Measurements from ENCODE around the gene YWHAQ.

The YWHAQ gene

DNA sequence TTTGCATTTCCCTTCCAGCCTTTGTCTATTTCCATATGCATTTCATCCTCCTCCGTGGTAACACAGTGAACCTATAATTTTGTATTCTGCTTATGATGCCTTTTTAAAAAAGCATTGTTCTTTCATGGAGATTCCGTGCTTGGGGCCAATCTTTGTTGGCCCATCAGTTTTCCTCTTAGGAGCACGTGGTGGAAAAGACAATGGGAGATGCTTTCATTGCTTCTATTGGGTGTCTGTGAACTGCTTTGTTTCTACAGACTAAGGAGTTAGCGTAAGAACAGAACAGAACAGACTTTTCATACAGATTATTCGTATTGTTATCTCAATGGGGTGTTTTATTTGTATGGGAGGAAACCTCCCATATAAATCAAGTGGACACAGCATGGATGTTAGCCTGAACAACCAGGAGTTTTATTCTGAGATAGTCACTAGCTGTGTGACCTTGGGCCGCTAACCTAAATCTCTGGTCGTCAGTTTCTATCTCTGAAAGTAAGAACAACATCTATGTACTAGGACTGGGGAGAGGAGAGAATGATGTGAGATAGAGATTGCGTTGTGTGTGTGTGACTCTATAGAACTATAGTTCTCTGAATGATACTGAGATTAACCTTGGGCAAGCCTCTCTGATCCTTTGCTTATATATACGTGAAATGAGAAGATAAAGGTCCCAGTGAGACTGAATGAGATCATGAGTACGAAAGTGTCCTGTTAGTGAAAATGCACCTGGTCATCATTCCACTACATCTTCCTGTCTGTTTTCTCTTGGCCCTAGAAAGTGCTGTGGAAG is 22.9 kb upstream of the YWHAQ start:
- no peak overlapping the region for H3K4me3 ChIP-seq (ENCODE audit: low read depth, low read length)
- DNase-seq = no peak
- TF ChIP-seq, protein P1, sequence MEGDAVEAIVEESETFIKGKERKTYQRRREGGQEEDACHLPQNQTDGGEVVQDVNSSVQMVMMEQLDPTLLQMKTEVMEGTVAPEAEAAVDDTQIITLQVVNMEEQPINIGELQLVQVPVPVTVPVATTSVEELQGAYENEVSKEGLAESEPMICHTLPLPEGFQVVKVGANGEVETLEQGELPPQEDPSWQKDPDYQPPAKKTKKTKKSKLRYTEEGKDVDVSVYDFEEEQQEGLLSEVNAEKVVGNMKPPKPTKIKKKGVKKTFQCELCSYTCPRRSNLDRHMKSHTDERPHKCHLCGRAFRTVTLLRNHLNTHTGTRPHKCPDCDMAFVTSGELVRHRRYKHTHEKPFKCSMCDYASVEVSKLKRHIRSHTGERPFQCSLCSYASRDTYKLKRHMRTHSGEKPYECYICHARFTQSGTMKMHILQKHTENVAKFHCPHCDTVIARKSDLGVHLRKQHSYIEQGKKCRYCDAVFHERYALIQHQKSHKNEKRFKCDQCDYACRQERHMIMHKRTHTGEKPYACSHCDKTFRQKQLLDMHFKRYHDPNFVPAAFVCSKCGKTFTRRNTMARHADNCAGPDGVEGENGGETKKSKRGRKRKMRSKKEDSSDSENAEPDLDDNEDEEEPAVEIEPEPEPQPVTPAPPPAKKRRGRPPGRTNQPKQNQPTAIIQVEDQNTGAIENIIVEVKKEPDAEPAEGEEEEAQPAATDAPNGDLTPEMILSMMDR (IDR thresholded peaks at IDR 0.05; ENCODE audit: low read depth, low read length) = no peak
- H3K4me1 ChIP-seq = peaks cover 16% of the 10 kb centered on the region
- H3K9me3 ChIP-seq = no peaks in the 10 kb centered on the region
- H3K27me3 ChIP-seq = no peaks in the 10 kb centered on the region; the same call in 1 of the 2 replicates
- no peaks in the 10 kb centered on the region for H3K36me3 ChIP-seq

DNA sequence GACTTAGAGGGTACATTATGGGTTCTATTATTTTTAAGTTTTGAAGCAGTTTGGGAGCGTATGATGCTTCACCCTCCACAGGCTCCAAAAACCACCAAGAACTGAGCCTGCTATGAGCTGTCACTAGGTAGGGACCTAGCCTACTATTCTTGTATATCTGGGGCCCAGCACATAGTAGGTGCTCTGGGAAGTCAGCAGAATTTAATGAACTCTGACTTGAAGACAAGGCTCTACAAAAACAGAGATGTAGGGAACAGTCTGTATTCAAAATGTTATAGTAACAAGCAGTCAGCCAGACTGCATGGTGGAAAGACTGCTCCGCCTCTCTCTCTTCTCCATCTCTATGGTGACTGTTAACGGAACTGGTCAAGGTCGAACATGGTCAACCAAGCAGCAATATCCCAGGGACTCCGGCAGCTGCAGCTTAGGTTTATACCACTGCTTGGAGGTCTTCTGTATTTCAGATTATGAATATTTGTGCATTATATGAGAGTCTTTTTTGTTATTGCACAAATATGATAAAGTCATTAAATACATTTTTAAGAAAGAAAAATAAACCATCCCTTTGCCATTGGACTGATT is 22.2 kb upstream of the YWHAQ start:
- Histone ChIP-seq H3K4me1 (peaks cover 16% of the 10 kb centered on the region), H3K9me3 (no peaks in the 10 kb centered on the region), H3K4me3 (ENCODE audit: low read depth, low read length) (no peak overlapping the region), H3K27me3 (no peaks in the 10 kb centered on the region; the same call in 1 of the 2 replicates), H3K36me3 (no peaks in the 10 kb centered on the region)
- DNase-seq = no peak
- TF ChIP-seq, protein P1 (IDR thresholded peaks at IDR 0.05; ENCODE audit: low read depth, low read length) = no peak

DNA sequence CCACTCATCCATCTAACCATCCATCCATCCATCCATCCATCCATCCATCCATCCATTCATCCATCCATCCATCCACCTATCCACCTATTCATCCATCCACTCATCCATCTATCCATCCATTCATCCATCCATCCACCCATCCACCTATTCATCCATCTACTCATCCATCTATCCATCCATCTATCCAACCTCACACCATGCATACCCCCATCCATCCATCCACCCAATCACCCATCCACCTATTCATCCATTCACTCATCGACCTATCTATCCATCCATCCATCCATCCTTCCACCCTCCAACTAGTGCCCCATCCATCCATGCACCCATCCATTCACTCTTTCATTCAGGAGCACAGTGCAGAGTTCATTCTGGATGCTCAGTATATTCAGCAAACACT is 21.5 kb upstream of the YWHAQ start:
- no peak for DNase-seq
- Histone ChIP-seq H3K27me3 (no peaks in the 10 kb centered on the region; the same call in 1 of the 2 replicates), H3K36me3 (no peaks in the 10 kb centered on the region), H3K9me3 (no peaks in the 10 kb centered on the region), H3K4me3 (ENCODE audit: low read depth, low read length) (no peak overlapping the region), H3K4me1 (peaks cover 16% of the 10 kb centered on the region)
- TF ChIP-seq, protein P1 (IDR thresholded peaks at IDR 0.05; ENCODE audit: low read depth, low read length) = no peak

DNA sequence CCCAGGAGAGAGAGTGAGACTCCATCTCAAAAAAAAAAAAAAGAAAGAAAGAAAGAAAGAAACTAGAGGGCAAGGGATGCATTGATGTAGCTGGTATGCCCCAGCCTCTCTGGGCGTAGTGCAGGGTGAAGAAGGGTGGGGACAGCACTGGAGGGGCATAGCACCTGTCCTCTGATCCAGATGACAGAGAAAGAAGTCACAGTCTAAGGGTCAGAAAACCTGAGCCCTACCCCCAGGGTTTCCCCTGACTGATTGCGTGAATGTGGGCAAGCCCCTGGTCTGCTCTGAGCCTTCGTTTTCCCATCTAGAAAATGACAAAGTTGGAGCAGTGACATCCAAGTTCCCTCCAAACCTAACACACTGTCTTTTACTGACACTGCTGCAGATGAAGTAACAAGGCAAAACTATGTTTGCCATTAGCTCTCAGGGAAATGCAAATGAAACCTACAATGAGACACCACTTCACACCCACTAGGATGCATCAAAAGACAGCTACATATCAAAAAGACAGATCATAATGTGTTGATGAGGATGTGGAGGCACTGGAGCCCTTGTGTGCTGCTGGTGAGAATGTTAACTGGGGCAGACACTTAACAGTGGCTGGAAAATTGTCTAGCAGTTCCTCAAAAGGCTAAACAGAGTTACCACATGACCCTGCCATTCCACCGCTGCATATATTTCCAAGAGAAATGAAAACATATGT is 19.5 kb upstream of the YWHAQ start:
- Histone ChIP-seq H3K36me3 (no peaks in the 10 kb centered on the region), H3K4me3 (ENCODE audit: low read depth, low read length) (no peak overlapping the region), H3K27me3 (no peaks in the 10 kb centered on the region), H3K9me3 (no peaks in the 10 kb centered on the region), H3K4me1 (peaks cover 16% of the 10 kb centered on the region)
- TF ChIP-seq, protein P1 (IDR thresholded peaks at IDR 0.05; ENCODE audit: low read depth, low read length) = no peak
- DNase-seq = no peak

DNA sequence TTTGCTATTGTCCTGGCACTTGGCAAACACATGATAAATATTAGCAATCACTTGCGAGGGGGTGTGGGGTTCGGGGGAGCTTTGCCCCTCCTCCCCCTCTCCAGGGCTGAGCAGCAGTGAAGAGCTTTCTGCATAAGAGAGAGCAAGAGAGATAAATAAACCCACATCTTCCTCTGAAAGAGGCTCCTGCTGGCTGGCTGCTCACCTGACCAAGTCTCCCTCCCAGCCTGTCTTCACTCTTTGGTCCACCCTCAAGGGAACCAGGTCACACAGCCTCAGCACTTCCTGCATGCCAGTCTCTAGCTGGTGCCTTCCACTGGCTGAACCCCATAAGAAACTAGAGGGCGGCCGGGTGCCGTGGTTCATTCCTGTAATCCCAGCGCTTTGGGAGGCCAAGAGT is 18.5 kb upstream of the YWHAQ start:
- no peak for DNase-seq
- no peak overlapping the region for H3K4me3 ChIP-seq (ENCODE audit: low read depth, low read length)
- H3K4me1 ChIP-seq = peaks cover 12% of the 10 kb centered on the region
- no peaks in the 10 kb centered on the region for H3K9me3 ChIP-seq
- no peaks in the 10 kb centered on the region for H3K27me3 ChIP-seq
- TF ChIP-seq, protein P1 (IDR thresholded peaks at IDR 0.05; ENCODE audit: low read depth, low read length) = no peak
- H3K36me3 ChIP-seq = no peaks in the 10 kb centered on the region
